ENCODE measurements around the gene SBF2.
"Not testable (repeated sequence)": the region's sequence is repeated elsewhere in the genome, so short reads cannot be mapped to it uniquely, and the experiment has no call there.

The SBF2 gene

GRCh38 chr11:9748361-9748970, 545.6 kb downstream of the SBF2 start:
- peak; percentile 88 for DNase-seq (ENCODE audit: low read depth in 2 of 2)
- TF ChIP-seq CTCF (IDR thresholded peaks at IDR 0.05; ENCODE audit: low read depth, low read length), result peak; percentile 75
- H3K4me3 ChIP-seq (replicated peaks in 1 of 2; ENCODE audit: low read depth in 2 of 2, low read length in 2 of 2), result no peak overlapping the region

- TF ChIP-seq CTCF (IDR thresholded peaks at IDR 0.05; ENCODE audit: low read depth, low read length), result no peak
- no peak for DNase-seq (ENCODE audit: low read depth in 2 of 2)
- no peak overlapping the region for H3K4me3 ChIP-seq (replicated peaks in 1 of 2; ENCODE audit: low read depth in 2 of 2, low read length in 2 of 2)
Observed at GRCh38 chr11:9747828-9748227, 546.2 kb downstream of the SBF2 start.

GRCh38 chr11:9747229-9747628, 546.8 kb downstream of the SBF2 start:
- no peak overlapping the region for H3K4me3 ChIP-seq (replicated peaks in 1 of 2; ENCODE audit: low read depth in 2 of 2, low read length in 2 of 2)
- DNase-seq (ENCODE audit: low read depth in 2 of 2), result no peak
- no peak for TF ChIP-seq CTCF (IDR thresholded peaks at IDR 0.05; ENCODE audit: low read depth, low read length)

- no peak for DNase-seq (ENCODE audit: low read depth in 2 of 2)
- no peak overlapping the region for H3K4me3 ChIP-seq (replicated peaks in 1 of 2; ENCODE audit: low read depth in 2 of 2, low read length in 2 of 2)
- no peak for TF ChIP-seq CTCF (IDR thresholded peaks at IDR 0.05; ENCODE audit: low read depth, low read length)
Observed at GRCh38 chr11:9745411-9746211, 548.4 kb downstream of the SBF2 start.

GRCh38 chr11:9743512-9743911, 550.5 kb downstream of the SBF2 start:
- not testable (repeated sequence) for DNase-seq (ENCODE audit: low read depth in 2 of 2); H3K4me3 ChIP-seq (replicated peaks in 1 of 2; ENCODE audit: low read depth in 2 of 2, low read length in 2 of 2)

GRCh38 chr11:9741260-9741659, 552.8 kb downstream of the SBF2 start:
- TF ChIP-seq CTCF (IDR thresholded peaks at IDR 0.05; ENCODE audit: low read depth, low read length), result no peak
- H3K4me3 ChIP-seq (replicated peaks in 1 of 2; ENCODE audit: low read depth in 2 of 2, low read length in 2 of 2), result no peak overlapping the region
- no peak for DNase-seq (ENCODE audit: low read depth in 2 of 2)

- H3K4me3 ChIP-seq (replicated peaks in 1 of 2; ENCODE audit: low read depth in 2 of 2, low read length in 2 of 2), result no peak overlapping the region
- DNase-seq (ENCODE audit: low read depth in 2 of 2), result no peak
- TF ChIP-seq CTCF (IDR thresholded peaks at IDR 0.05; ENCODE audit: low read depth, low read length), result no peak
Observed at GRCh38 chr11:9740202-9740883, 553.7 kb downstream of the SBF2 start.

All from cardiac fibroblast (primary cell).